ENCODE data around the gene F13B.

GRCh38 chr1:197029749-197030148, 37.3 kb downstream of the F13B start:
- TF ChIP-seq CTCF (IDR thresholded peaks at IDR 0.05; ENCODE audit: low read length) (no peak), EZH2 (optimal IDR thresholded peaks at IDR 0.05; ENCODE audit: low read depth, low read length) (no peak), EZH2phosphoT487 (IDR thresholded peaks at IDR 0.05; ENCODE audit: low read length) (no peak)
